Ureter (tissue), 1 donor: ENCODE measurements around the gene MYO18B. TPM values are rescaled to one million over a fixed set of nuclear protein-coding genes. Genes with fewer than 3 reads are reported as not detected.

Experiments
- DNase-seq: peaks from one replicate; pipeline ENCODE4 v3.0.0-alpha.2; 2020; ENCODE audit warnings: low spot score
- total RNA-seq: library from RNA; stranded (reverse); gene quantifications from one replicate; pipeline ENCODE4 v1.2.4, GENCODE V29; 2023
- donor health status: DM: yes; HTN: yes; CAD: no.

Gene MYO18B
- total RNA-seq, 1 donor from 2014 or later = 0.34 TPM

GRCh38 chr22:25748140-25748539 lies 6.2 kb downstream of the MYO18B start:
- DNase-seq = no peak

- no peak for DNase-seq
These were observed 6.7 kb downstream of the MYO18B start for GRCh38 chr22:25748704-25749103.

GRCh38 chr22:25749420-25750169 lies 7.6 kb downstream of the MYO18B start:
- no peak for DNase-seq

- DNase-seq = no peak
These were observed 8.7 kb downstream of the MYO18B start for GRCh38 chr22:25750569-25751173.

DNA sequence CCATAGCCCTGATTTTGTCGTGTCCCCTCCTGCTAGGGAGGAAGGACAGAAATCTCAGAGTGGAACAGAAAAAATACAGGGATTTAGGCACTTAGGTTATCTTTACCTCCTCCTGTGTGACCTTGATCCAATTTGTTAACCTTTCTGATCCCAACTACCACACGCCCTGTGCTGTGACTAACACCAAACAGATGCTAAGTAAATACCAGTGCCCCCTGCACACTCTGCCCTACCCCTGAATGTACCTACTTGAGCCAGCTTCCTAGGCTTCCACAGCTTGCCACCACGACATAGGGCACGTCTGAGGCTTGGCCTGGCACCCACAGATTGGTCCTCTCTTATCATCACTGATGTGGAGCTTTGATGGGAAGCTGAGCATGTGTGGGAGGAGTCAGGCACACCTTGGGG lies 9.2 kb downstream of the MYO18B start:
- no peak for DNase-seq

DNA sequence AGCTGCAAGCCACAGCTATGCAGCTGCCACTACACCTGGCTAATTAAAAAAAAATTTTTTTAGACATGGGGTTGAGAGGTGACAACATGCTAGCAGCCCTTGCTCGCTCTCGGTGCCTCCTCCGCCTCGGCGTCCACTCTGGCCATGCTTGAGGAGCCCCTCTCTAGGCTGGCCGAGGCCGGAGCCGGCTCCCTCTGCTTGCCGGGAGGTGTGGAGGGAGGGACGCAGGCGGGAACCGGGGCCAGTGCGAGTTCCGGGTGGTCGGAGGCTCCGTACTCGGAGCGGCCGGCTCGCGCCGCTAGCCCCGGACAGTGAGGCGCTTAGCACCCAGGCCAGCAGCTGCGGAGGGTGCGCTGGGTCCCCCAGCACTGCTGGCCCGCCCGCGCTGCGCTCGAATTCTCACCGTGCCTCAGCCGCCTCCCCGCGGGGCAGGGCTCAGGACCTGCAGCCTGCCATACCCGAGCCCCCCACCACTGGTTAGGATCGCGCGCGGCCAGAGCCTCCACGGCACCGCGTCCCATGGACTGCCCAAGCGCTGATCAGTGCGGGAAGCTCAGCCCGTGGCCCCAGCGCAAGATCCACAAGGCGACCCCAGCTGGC lies 10.7 kb downstream of the MYO18B start:
- DNase-seq = no peak

- DNase-seq = no peak
These were observed 11.3 kb downstream of the MYO18B start for GRCh38 chr22:25753252-25753651.

- DNase-seq = peak; percentile 55
These were observed 12.7 kb downstream of the MYO18B start for GRCh38 chr22:25754527-25755202.

DNA sequence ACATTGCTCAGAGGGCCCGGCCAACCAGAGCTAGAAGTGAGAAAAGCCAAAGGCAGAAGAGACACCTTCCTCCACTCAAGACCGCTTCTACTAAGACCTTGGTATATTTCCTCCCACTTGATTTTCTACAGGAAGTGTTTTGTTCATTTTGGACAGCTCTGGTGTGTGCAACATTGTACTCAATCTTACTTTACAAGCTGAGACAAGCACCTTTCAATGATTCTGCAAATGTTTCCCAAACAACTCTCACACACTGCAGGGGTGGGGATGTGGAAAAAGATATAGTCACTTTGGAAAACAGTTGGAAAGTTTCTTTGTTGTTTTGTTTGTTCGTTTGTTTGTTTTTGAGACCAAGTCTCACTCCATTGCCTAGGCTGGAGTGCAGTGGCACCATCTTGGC lies 15.7 kb downstream of the MYO18B start:
- DNase-seq = no peak

- DNase-seq = no peak
These were observed 16.3 kb downstream of the MYO18B start for GRCh38 chr22:25758316-25758715.

GRCh38 chr22:25759825-25760231 lies 17.8 kb downstream of the MYO18B start:
- DNase-seq = no peak

DNA sequence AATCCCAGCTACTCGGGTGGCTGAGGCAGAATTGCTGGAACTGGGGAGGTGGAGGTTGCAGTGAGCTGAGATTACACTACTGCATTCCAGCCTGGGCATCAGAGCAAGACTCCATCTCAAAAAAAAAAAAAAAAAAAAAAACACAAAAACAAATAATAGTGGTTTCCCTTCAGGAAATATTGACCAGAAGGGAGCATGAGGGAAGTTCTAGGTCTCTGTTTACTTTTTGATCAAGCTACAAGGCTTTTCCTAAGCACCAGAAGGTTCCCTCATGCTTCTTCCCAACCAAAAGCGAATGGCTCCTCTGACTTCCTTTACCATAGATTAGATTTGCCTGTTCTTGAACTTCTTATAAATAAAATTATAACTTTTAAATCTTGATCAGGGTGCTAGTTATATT lies 18.3 kb downstream of the MYO18B start:
- DNase-seq = no peak

GRCh38 chr22:25760848-25761595 lies 19.0 kb downstream of the MYO18B start:
- no peak for DNase-seq

- DNase-seq = no peak
These were observed 20.2 kb downstream of the MYO18B start for GRCh38 chr22:25762147-25762546.

- DNase-seq = no peak
These were observed 21.3 kb downstream of the MYO18B start for GRCh38 chr22:25763239-25763777.

GRCh38 chr22:25764270-25765015 lies 22.5 kb downstream of the MYO18B start:
- no peak for DNase-seq

DNA sequence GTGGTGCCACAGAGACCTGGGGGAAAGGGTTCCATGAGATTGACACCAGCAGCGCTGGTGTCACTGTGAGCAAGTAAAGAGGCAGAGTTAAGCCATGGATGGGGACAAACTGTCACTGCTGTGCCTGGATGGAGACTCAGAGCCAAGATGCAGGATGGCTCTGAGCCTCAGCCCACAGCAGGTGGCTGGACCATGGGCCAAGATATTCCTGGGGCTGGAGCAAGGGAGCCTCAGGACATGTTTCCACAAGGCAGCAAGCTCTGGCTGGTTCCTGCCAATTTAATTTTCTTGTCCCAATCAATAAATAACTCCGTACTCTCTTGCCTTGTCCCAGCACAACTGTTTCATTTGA lies 23.0 kb downstream of the MYO18B start:
- no peak for DNase-seq

GRCh38 chr22:25765801-25766200 lies 23.8 kb downstream of the MYO18B start:
- no peak for DNase-seq

GRCh38 chr22:25766418-25766817 lies 24.4 kb downstream of the MYO18B start:
- DNase-seq = no peak

GRCh38 chr22:25770333-25770732 lies 28.3 kb downstream of the MYO18B start:
- no peak for DNase-seq

DNA sequence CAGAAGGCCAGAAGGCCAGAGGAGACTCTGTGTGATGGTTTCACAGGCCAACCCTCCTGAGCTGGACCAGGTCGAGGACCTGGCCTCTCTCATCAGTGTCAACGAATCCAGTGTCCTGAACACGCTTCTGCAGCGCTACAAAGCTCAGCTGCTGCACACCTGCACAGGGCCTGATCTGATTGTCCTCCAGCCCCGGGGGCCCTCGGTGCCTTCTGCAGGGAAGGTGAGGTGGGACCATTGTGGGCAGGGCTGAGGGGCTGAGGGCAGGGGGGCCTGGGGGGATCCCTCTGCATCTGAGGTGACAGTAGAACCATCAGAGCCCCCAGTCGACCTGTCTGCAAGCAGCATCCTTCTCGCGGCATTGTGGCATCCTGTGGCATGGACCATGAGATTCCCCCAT lies 30.3 kb downstream of the MYO18B start:
- DNase-seq = no peak
